ENCODE results near the gene ZNF587.
"Not testable (repeated sequence)": the region's sequence is repeated elsewhere in the genome, so short reads cannot be mapped to it uniquely, and the experiment has no call there.

ZNF587 gene

DNA sequence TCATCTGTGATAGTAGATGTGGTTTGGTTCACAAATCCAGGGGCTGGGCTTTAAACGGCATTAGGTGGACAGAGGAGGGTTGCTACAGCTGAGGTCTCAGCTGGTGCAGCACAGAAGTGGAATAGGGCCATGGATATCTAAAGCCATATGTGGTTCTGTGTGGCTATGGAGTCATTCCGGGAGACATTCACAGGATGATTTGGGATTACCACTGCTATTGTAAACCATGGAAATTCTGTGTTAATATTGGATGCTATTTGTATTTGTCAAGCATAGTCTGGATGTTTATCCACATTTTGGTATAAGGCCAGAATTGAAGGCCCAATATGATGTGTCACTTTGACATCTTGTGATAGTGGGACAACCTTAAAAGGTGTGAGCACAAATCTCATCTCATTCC lies 26.5 kb upstream of the ZNF587 start:
- DNase-seq: not testable (repeated sequence)

- DNase-seq: not testable (repeated sequence)
These were observed 26.1 kb upstream of the ZNF587 start for GRCh38 chr19:57823608-57824007.

DNA sequence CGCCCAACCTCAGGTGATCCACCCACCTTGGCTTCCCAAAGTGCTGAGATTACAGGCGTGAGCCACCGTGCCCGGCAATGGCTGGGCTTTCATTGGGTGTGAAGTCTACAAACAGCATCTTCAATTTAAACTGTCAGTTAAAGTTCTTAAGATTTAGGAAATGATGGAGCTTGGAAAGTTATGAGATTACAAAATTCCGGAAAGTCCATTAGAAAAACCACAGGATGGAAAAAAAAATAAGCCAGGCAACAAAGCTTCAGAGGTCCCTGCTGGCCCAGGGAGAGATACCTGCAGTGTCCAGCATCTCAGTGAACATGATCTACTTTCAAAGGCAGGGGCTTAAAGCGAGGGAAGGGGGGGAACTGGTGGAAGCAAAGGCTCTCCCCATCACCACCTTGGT lies 24.1 kb upstream of the ZNF587 start:
- no peak for DNase-seq

- no peak for DNase-seq
These were observed 20.3 kb upstream of the ZNF587 start for GRCh38 chr19:57829316-57829715.

GRCh38 chr19:57830071-57830602 lies 19.5 kb upstream of the ZNF587 start, which contains the start of gene ZNF587B:
Gene ZNF587B (plus strand): TSS chr19:57830299. CDS start chr19:57830529, 230 bp downstream.
- no peak for DNase-seq

DNA sequence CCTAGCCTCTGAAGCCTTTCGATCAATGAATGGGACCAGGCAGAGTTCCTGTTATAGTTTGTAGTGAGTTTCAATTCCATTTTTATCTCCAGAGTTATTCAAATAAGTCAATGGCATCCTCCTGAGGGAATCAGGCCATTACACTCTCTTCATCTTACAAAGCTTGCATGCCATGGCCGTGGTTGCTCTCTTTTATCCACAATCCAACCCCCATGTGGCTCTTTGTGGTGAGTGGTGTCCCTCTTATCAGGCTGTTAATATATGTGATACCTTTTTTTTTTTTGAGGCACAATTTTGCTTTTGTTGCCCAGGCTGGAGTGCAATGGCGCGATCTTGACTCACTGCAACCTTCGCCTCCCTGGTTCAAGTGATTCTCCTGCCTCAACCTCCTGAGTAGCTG lies 12.7 kb upstream of the ZNF587 start:
- not testable (repeated sequence) for DNase-seq

DNA sequence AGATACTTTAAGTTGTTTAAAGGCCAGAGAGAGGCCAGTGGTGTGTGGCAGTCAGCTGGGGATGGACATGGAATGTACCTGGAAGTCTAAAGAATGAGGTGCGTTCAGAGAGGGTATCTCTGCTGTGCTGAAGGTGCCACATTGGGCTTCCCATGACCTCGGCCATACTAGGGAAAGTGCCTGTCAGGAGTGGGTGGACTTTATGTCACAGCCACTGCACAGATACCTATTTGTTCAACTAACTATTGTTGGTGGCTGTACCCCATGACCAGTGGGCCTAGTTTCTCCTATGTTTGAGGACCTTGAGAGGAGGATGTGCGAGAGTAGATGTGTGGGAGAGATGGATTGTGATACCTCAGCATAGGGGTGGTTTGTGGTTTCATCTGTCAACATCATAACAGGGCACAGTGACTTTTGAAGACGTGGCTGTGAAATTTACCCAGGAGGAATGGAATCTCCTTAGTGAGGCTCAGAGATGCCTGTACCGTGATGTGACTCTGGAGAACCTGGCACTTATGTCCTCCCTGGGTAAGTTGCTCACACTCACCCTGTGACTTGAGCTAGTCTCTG lies 11.0 kb upstream of the ZNF587 start:
- not testable (repeated sequence) for DNase-seq

- no peak for DNase-seq
These were observed 8.4 kb upstream of the ZNF587 start for GRCh38 chr19:57841122-57841763.

- DNase-seq: not testable (repeated sequence)
These were observed 2.5 kb upstream of the ZNF587 start for GRCh38 chr19:57847164-57847563.

- not testable (repeated sequence) for DNase-seq
These were observed 445 bp upstream of the ZNF587 start for GRCh38 chr19:57849162-57849665.

- DNase-seq: peak; percentile 30
These were observed 926 bp downstream of the ZNF587 start for GRCh38 chr19:57850553-57851017.

DNA sequence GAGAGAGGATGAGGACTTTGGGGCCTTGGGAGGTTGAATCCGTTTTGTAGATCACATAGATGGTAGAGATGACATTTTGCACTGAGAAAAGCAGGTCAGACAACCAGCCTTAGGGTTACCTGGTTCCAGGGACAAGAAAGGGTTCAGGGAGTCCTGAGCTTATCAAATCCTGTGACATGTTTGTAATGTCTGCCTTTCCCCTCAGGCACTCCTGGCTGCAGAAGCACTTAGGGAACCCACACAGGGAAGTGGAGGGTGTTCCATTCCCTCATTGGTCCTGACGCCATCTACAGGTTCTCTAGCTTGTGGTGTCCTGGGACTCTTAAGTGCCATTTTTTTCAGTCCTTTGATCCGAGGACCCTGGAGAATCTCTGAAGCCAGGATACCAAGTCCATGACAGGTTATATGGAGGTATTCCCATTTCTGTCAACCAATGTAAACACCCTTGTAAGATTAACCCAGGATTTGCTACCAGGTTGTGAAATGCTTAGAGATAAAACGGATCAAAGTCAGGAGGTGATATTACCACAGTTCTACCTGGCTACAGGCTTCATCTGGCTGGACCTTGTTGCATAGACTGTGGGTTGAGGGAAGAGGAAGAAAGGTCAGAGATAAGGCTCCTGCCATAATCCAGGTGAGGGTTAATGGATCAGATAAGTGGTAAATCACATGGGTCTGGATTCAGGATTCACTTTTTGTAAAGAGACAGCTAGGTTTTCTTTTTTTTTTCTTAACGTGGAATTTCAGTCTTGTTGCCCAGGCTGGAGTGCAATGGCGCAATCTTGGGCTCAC lies 2.3 kb downstream of the ZNF587 start:
- DNase-seq: not testable (repeated sequence)

DNA sequence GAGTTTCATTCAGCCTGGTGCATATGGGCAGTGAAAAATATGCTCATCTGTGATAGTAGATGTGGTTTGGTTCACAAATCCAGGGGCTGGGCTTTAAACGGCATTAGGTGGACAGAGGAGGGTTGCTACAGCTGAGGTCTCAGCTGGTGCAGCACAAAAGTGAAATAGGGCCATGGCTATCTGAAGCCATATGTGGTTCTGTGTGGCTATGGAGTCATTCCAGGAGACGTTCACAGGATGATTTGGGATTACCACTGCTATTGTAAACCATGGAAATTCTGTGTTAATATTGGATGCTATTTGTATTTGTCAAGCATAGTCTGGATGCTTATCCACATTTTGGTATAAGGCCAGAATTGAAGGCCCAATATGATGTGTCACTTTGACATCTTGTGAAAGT lies 4.5 kb downstream of the ZNF587 start:
- DNase-seq: not testable (repeated sequence)

- not testable (repeated sequence) for DNase-seq
These were observed 12.7 kb downstream of the ZNF587 start for GRCh38 chr19:57862351-57862750.

DNA sequence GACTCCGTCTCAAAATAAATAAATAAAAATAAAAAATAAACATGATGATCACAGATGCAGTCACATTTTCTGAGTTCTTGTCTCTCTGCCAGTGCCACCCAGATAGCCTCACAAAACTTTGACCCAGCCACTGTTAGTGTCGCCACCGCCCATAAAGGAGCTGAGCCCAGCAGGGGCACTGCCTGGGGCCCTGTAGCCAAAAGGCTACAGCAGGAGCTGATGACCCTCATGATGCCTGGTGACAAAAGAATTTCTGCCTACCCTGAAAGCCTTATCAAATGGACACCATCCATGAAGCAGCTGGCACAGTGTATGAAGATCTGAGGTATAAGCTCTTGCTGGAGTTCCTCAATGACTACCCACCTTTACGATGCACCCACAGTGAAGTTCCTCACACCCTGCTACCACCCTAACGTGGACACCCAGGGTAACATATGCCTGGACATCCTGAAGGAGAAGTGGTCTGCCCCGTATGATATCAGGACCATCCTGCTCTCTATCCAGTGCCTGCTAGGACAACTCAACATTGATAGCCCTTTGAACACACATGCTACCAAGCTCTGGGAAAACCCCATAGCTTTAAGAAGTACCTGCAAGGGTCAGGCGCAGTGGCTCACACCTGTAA lies 18.3 kb downstream of the ZNF587 start:
- no peak for DNase-seq

GRCh38 chr19:57869655-57870054 lies 20.0 kb downstream of the ZNF587 start:
- DNase-seq: not testable (repeated sequence)

GRCh38 chr19:57870225-57870624 lies 20.6 kb downstream of the ZNF587 start:
- DNase-seq: no peak

- no peak for DNase-seq
These were observed 22.8 kb downstream of the ZNF587 start for GRCh38 chr19:57872450-57872849.

DNA sequence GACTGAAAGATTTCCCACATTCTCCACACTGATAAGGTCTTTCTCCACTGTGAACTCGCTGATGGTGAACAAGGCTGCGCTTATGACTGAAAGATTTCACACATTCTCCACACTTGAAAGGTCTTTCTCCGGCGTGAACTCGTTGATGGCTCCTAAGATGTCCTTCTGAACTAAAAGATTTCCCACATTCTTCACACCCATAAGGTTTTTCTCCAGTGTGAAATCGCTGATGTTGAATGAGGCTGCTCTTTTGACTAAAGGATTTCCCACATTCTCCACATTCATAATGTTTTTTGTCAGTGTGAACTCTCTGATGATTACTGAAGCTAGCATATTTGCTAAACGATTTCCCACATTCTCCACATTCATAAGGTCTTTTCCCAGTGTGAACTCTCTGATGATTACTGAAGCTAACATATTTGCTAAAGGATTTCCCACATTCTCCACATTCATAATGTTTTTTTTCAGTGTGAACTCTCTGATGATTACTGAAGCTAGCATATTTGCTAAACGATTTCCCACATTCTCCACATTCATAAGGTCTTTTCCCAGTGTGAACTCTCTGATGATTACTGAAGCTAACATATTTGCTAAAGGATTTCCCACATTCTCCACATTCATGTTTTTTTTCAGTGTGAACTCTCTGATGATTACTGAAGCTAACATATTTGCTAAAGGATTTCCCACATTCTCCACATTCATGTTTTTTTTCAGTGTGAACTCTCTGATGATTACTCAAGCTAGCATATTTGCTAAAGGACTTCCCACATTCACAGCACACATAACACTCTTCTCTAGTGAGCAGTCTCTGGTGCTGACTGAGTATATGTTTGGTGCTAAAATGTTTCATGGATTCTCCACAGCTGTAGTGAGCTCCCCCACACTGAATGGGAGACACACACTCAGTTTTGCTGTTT lies 24.5 kb downstream of the ZNF587 start:
- not testable (repeated sequence) for DNase-seq

- DNase-seq: no peak
These were observed 36.4 kb downstream of the ZNF587 start for GRCh38 chr19:57886046-57886445.

- DNase-seq: peak; percentile 31
These were observed 37.7 kb downstream of the ZNF587 start for GRCh38 chr19:57887195-57887941.
